COR-L47 (cell line): ENCODE data around the gene TAS1R3.
A peak's percentile ranks its signal among the peaks of the same experiment; 100 is the strongest.

Experiments used
- DNase-seq: peaks from one replicate; lab custom pipeline; 2025; lab: John Stamatoyannopoulos, UW

TAS1R3 gene

GRCh38 chr1:1331068-1331965 lies at the start of gene TAS1R3:
TAS1R3 (plus strand) TSS chr1:1331280; CDS start chr1:1331346, 66 bp downstream.
- DNase-seq: no peak

- no peak for DNase-seq
Observed at GRCh38 chr1:1281533-1282321, 49.4 kb upstream of the TAS1R3 start.

- DNase-seq: no peak
Observed at GRCh38 chr1:1282998-1283397, 48.1 kb upstream of the TAS1R3 start.

- DNase-seq: no peak
Observed at GRCh38 chr1:1283821-1284220, 47.3 kb upstream of the TAS1R3 start.

- no peak for DNase-seq
Observed at GRCh38 chr1:1284221-1285101, 46.6 kb upstream of the TAS1R3 start.

GRCh38 chr1:1285102-1285571 lies 45.9 kb upstream of the TAS1R3 start:
- no peak for DNase-seq

GRCh38 chr1:1285611-1286311 lies 45.3 kb upstream of the TAS1R3 start:
- no peak for DNase-seq

GRCh38 chr1:1286313-1287261 lies 44.5 kb upstream of the TAS1R3 start:
- no peak for DNase-seq

- peak; percentile 44 for DNase-seq
Observed at GRCh38 chr1:1287288-1288110, 43.6 kb upstream of the TAS1R3 start.

GRCh38 chr1:1290238-1290731 lies 40.8 kb upstream of the TAS1R3 start:
- DNase-seq: peak; percentile 46

- peak; percentile 59 for DNase-seq
Observed at GRCh38 chr1:1291023-1291528, 40.0 kb upstream of the TAS1R3 start.

- DNase-seq: peak; percentile 79
Observed at GRCh38 chr1:1291548-1292441, 39.3 kb upstream of the TAS1R3 start.

- no peak for DNase-seq
Observed at GRCh38 chr1:1292442-1292779, 38.7 kb upstream of the TAS1R3 start.

- no peak for DNase-seq
Observed at GRCh38 chr1:1292851-1293250, 38.2 kb upstream of the TAS1R3 start.

- no peak for DNase-seq
Observed at GRCh38 chr1:1293263-1294249, 37.5 kb upstream of the TAS1R3 start.

GRCh38 chr1:1294250-1294890 lies 36.7 kb upstream of the TAS1R3 start:
- DNase-seq: no peak
